Measurements from ENCODE around the gene FBXW11. TPM values are rescaled to one million over a fixed set of nuclear protein-coding genes. Genes with fewer than 3 reads are reported as not detected.

Gene FBXW11
- total and polyA plus RNA-seq, 4 donors, result 7.6 to 87.5 (median 35.2) TPM

DNA sequence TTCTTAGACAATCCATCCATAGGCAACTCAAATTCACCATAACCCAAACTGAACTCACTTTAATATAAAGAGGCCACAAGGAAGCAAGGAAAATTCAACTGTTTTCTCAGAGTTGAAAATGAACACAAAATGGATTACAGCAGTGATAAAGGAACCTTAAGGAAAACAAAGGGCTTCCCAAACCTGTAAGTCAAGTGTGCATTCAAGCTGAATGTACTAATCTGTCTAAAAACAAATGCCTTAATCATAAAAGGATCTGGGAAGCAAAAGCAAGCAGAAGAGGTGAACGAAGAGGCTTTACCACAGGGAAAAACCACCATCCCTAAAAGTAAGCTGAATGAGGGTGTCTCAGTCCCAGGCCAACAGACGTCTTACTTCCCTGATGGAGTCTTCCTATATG, 13.6 kb downstream of the FBXW11 start:
- ATAC-seq (ENCODE audit: insufficient read depth, low FRiP score), result no peak
- Histone ChIP-seq H3K4me1 (ENCODE audit: control insufficient read depth in 5 of 5, insufficient read depth in 5 of 5, low read length in 5 of 5) (peaks cover 0 to 10% (median 4%) of the 10 kb centered on the region in 5 donors), H3K4me3 (no peak overlapping the region), H3K27ac (ENCODE audit: low read depth in 1 of 2, low read length in 1 of 2) (no peak overlapping the region), H3K27me3 (ENCODE audit: control insufficient read depth in 3 of 3, insufficient read depth in 3 of 3, low read length in 2 of 3) (no peaks in the 10 kb centered on the region), H3K9ac (ENCODE audit: insufficient read depth in 1 of 2, low read length in 2 of 2) (no peak overlapping the region), H3K36me3 (ENCODE audit: control insufficient read depth in 4 of 4, insufficient read depth in 4 of 4, low read length in 4 of 4) (peaks cover 4 to 8% (median 6%) of the 10 kb centered on the region in 4 donors), H3K9me3 (ENCODE audit: control insufficient read depth in 4 of 4, insufficient read depth in 3 of 4, low read length in 3 of 4) (no peaks in the 10 kb centered on the region)
- DNase-seq, result no peak
- no peak for TF ChIP-seq CTCF (IDR thresholded peaks at IDR 0.05; ENCODE audit: control extremely low read depth, extremely low read depth)
- 89 to 92% methylated on average over 2 of the region's 2 CpGs for WGBS, 2 donors

GRCh38 chr5:171992305-171992704, 14.1 kb downstream of the FBXW11 start:
- H3K9ac ChIP-seq (ENCODE audit: insufficient read depth in 1 of 2, low read length in 2 of 2), result no peak overlapping the region
- no peak overlapping the region for H3K4me3 ChIP-seq
- no peak overlapping the region for H3K27ac ChIP-seq (ENCODE audit: low read depth in 1 of 2, low read length in 1 of 2)
- WGBS, 2 donors, result 98% methylated on average over 3 of the region's 3 CpGs
- H3K27me3 ChIP-seq (ENCODE audit: control insufficient read depth in 3 of 3, insufficient read depth in 3 of 3, low read length in 2 of 3), result no peaks in the 10 kb centered on the region
- no peak for ATAC-seq (ENCODE audit: insufficient read depth, low FRiP score)
- H3K4me1 ChIP-seq (ENCODE audit: control insufficient read depth in 5 of 5, insufficient read depth in 5 of 5, low read length in 5 of 5), result peaks cover 0 to 7% (median 4%) of the 10 kb centered on the region in 5 donors
- TF ChIP-seq CTCF (IDR thresholded peaks at IDR 0.05; ENCODE audit: control extremely low read depth, extremely low read depth), result no peak
- no peak for DNase-seq
- no peaks in the 10 kb centered on the region for H3K9me3 ChIP-seq (ENCODE audit: control insufficient read depth in 4 of 4, insufficient read depth in 3 of 4, low read length in 3 of 4)
- peaks cover 4 to 8% (median 6%) of the 10 kb centered on the region in 4 donors for H3K36me3 ChIP-seq (ENCODE audit: control insufficient read depth in 4 of 4, insufficient read depth in 4 of 4, low read length in 4 of 4)

GRCh38 chr5:171990713-171991015, 15.8 kb downstream of the FBXW11 start:
- no peaks in the 10 kb centered on the region for H3K9me3 ChIP-seq (ENCODE audit: control insufficient read depth in 4 of 4, insufficient read depth in 3 of 4, low read length in 3 of 4)
- peaks cover 0 to under 1% (median 0%) of the 10 kb centered on the region in 5 donors for H3K4me1 ChIP-seq (ENCODE audit: control insufficient read depth in 5 of 5, insufficient read depth in 5 of 5, low read length in 5 of 5)
- 84 to 89% methylated on average over 7 of the region's 7 CpGs for WGBS, 2 donors
- no peak for TF ChIP-seq CTCF (IDR thresholded peaks at IDR 0.05; ENCODE audit: control extremely low read depth, extremely low read depth)
- DNase-seq (no peak), ATAC-seq (ENCODE audit: insufficient read depth, low FRiP score) (no peak)
- no peak overlapping the region for H3K4me3 ChIP-seq
- H3K27me3 ChIP-seq (ENCODE audit: control insufficient read depth in 3 of 3, insufficient read depth in 3 of 3, low read length in 2 of 3), result no peaks in the 10 kb centered on the region
- no peak overlapping the region for H3K27ac ChIP-seq (ENCODE audit: low read depth in 1 of 2, low read length in 1 of 2)
- H3K9ac ChIP-seq (ENCODE audit: insufficient read depth in 1 of 2, low read length in 2 of 2), result no peak overlapping the region
- peaks cover under 1 to 10% (median 5%) of the 10 kb centered on the region in 4 donors for H3K36me3 ChIP-seq (ENCODE audit: control insufficient read depth in 4 of 4, insufficient read depth in 4 of 4, low read length in 4 of 4)
